ENCODE results near the gene SYMPK. TPM values are rescaled to one million over a fixed set of nuclear protein-coding genes. Genes with fewer than 3 reads are reported as not detected.

SYMPK gene
- polyA plus RNA-seq, 1 of the 3 experiments (the other 2 are of a cell fraction) = 92.7 TPM

DNA sequence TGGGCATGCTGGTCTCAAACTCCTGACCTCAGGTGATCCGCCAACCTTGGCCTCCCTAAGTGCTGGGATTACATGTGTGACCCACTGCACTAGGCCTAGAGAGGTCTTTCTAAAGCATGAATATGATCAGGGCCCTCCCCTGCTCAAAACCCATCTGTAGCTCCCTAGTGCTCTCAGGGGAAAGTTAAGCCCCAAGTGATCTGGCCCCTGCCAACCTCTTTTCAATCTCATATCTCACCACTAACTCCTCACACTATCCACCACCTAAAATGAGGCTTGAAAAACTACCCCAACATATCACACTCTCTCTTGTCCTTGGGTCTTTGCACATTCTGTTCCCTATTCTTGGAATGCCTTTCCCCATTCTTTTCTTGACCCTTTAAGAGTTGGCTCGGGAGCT is 68.3 kb downstream of the SYMPK start:
- no peaks in the 10 kb centered on the region for H3F3A ChIP-seq (replicated peaks; ENCODE audit: insufficient read depth)
- H3K27ac ChIP-seq (ENCODE audit: low read depth in 2 of 2, low read length in 1 of 2) = no peak overlapping the region
- H4K20me1 ChIP-seq (ENCODE audit: insufficient read depth) = no peaks in the 10 kb centered on the region
- H3K36me3 ChIP-seq (replicated peaks in 1 of 2; ENCODE audit: control insufficient read depth in 1 of 2, insufficient read depth in 2 of 2, low read length in 1 of 2) = peaks cover 4 to 12% of the 10 kb centered on the region in 2 experiments
- DNase-seq = no peak
- H3K4me1 ChIP-seq (ENCODE audit: control insufficient read depth in 1 of 2, insufficient read depth in 2 of 2, low read depth in 1 of 2, low read length in 1 of 2) = peaks cover 0 to 20% of the 10 kb centered on the region in 2 experiments; a peak in 1 of 4 replicates
- H3K9ac ChIP-seq = no peak overlapping the region
- no peaks in the 10 kb centered on the region for H3K9me3 ChIP-seq
- H2AFZ ChIP-seq (ENCODE audit: low read depth) = no peak overlapping the region
- POLR2A ChIA-PET = no interaction called here
- CTCF ChIA-PET = interaction anchor here (1.1 to 2.9 kb wide), 4 partner anchors 23 to 88 kb away, joined by 3 to 14 read pairs (median 8); partner anchors contain the start of gene SIX5
- H3K9me2 ChIP-seq = no peaks in the 10 kb centered on the region
- 79% methylated on average over 2 of the region's 2 CpGs for WGBS (ENCODE audit: low lambda C conversion rate)
- H3K4me3 ChIP-seq (ENCODE audit: low read depth in 2 of 2, low read length in 1 of 2) = no peak overlapping the region
- peaks cover 26% of the 10 kb centered on the region for H3K79me2 ChIP-seq (ENCODE audit: insufficient read depth)
- no peaks in the 10 kb centered on the region for H3K27me3 ChIP-seq (ENCODE audit: insufficient read depth)
- TF ChIP-seq JUND (IDR thresholded peaks at IDR 0.05) = no peak
- no peak for TF ChIP-seq RXRA (IDR thresholded peaks at IDR 0.05; ENCODE audit: borderline replicate concordance, low read depth)
- TF ChIP-seq, protein P1, sequence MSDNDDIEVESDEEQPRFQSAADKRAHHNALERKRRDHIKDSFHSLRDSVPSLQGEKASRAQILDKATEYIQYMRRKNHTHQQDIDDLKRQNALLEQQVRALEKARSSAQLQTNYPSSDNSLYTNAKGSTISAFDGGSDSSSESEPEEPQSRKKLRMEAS (IDR thresholded peaks at IDR 0.05; ENCODE audit: low read depth) = no peak
- no peak for TF ChIP-seq EZH2phosphoT487 (IDR thresholded peaks at IDR 0.05; ENCODE audit: borderline replicate concordance, low read depth)
- no peak for TF ChIP-seq RCOR1 (IDR thresholded peaks at IDR 0.05; ENCODE audit: low read length)
- no peak for TF ChIP-seq SIN3A (IDR thresholded peaks at IDR 0.05; ENCODE audit: borderline replicate concordance, low read depth, low read length)
- no peak for TF ChIP-seq FOSL2 (IDR thresholded peaks at IDR 0.05; ENCODE audit: borderline replicate concordance, low read depth)
- no peak for TF ChIP-seq EP300 (IDR thresholded peaks at IDR 0.05; ENCODE audit: borderline replicate concordance in 1 of 2, low read depth in 1 of 2, low read length in 1 of 2)
- TF ChIP-seq, protein P2, sequence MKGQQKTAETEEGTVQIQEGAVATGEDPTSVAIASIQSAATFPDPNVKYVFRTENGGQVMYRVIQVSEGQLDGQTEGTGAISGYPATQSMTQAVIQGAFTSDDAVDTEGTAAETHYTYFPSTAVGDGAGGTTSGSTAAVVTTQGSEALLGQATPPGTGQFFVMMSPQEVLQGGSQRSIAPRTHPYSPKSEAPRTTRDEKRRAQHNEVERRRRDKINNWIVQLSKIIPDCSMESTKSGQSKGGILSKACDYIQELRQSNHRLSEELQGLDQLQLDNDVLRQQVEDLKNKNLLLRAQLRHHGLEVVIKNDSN (IDR thresholded peaks at IDR 0.05; ENCODE audit: borderline replicate concordance, low read depth) = no peak
- no peak for TF ChIP-seq TCF12 (IDR thresholded peaks at IDR 0.05)
- no peak for TF ChIP-seq NFIC (IDR thresholded peaks at IDR 0.05; ENCODE audit: borderline replicate concordance)
- TF ChIP-seq, protein P3, sequence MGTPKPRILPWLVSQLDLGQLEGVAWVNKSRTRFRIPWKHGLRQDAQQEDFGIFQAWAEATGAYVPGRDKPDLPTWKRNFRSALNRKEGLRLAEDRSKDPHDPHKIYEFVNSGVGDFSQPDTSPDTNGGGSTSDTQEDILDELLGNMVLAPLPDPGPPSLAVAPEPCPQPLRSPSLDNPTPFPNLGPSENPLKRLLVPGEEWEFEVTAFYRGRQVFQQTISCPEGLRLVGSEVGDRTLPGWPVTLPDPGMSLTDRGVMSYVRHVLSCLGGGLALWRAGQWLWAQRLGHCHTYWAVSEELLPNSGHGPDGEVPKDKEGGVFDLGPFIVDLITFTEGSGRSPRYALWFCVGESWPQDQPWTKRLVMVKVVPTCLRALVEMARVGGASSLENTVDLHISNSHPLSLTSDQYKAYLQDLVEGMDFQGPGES (IDR thresholded peaks at IDR 0.05; ENCODE audit: low read depth, low read length) = no peak
- no peak for TF ChIP-seq TAF1 (IDR thresholded peaks at IDR 0.05; ENCODE audit: borderline replicate concordance, low read depth, low read length)
- TF ChIP-seq POLR2AphosphoS5 (IDR thresholded peaks at IDR 0.05; ENCODE audit: low read depth, low read length) = no peak
- no peak for TF ChIP-seq CHD2 (IDR thresholded peaks at IDR 0.05; ENCODE audit: low read length, partially characterized antibody)
- H3K4me2 ChIP-seq = no peak overlapping the region

DNA sequence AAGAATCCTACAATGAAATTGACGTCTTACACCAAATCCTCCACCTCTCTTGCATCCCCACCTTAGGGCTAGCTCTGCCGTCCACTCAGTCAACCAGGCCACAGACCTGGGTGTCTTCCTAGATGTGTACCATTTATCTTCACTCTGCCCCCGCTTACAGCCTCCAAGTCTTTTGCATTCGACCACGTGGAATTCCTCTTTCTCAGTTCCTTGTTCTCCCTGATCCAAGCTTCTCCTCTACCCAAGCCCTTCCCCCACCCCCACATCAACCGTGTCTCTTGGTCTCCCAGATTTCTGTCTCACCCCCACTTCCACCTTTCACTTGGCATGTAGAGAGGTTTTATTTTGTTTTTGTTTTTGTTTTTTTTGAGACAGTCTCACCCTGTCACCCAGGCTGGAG is 69.1 kb downstream of the SYMPK start:
- H4K20me1 ChIP-seq (ENCODE audit: insufficient read depth) = no peaks in the 10 kb centered on the region
- no peak overlapping the region for H3K4me3 ChIP-seq (ENCODE audit: low read depth in 2 of 2, low read length in 1 of 2)
- no peak for TF ChIP-seq EP300 (IDR thresholded peaks at IDR 0.05; ENCODE audit: borderline replicate concordance in 1 of 2, low read depth in 1 of 2, low read length in 1 of 2)
- no peak for TF ChIP-seq RCOR1 (IDR thresholded peaks at IDR 0.05; ENCODE audit: low read length)
- TF ChIP-seq MXI1 (IDR thresholded peaks at IDR 0.05; ENCODE audit: low read depth, low read length) = no peak
- WGBS (ENCODE audit: low lambda C conversion rate) = 75% methylated on average over 6 of the region's 6 CpGs
- no peak overlapping the region for H3K4me2 ChIP-seq
- no peaks in the 10 kb centered on the region for H3F3A ChIP-seq (replicated peaks; ENCODE audit: insufficient read depth)
- H3K9ac ChIP-seq = no peak overlapping the region
- no peaks in the 10 kb centered on the region for H3K27me3 ChIP-seq (ENCODE audit: insufficient read depth)
- no peak overlapping the region for H2AFZ ChIP-seq (ENCODE audit: low read depth)
- POLR2A ChIA-PET = no interaction called here
- peaks cover 34% of the 10 kb centered on the region for H3K79me2 ChIP-seq (ENCODE audit: insufficient read depth)
- H3K9me3 ChIP-seq = no peaks in the 10 kb centered on the region
- peaks cover 0 to 18% of the 10 kb centered on the region in 2 experiments; a peak in 1 of 4 replicates for H3K4me1 ChIP-seq (ENCODE audit: control insufficient read depth in 1 of 2, insufficient read depth in 2 of 2, low read depth in 1 of 2, low read length in 1 of 2)
- CTCF ChIA-PET = interaction anchor here (1.4 to 3.9 kb wide), 3 partner anchors 23 to 89 kb away, joined by 3 to 33 read pairs (median 13); partner anchors contain the start of gene SIX5
- peaks cover 11 to 18% of the 10 kb centered on the region in 2 experiments for H3K36me3 ChIP-seq (replicated peaks in 1 of 2; ENCODE audit: control insufficient read depth in 1 of 2, insufficient read depth in 2 of 2, low read length in 1 of 2)
- H3K27ac ChIP-seq (ENCODE audit: low read depth in 2 of 2, low read length in 1 of 2) = no peak overlapping the region
- H3K9me2 ChIP-seq = no peaks in the 10 kb centered on the region
- DNase-seq = no peak

Measured in SK-N-SH (cell line).